SK-N-SH (cell line): ENCODE measurements around the gene MBD2. TPM values are rescaled to one million over a fixed set of nuclear protein-coding genes. Genes with fewer than 3 reads are reported as not detected.

Experiments used
- CTCF ChIA-PET: fragments of 300-600, 350-600 bp; formaldehyde crosslinking; extraction: SDS; loops from one replicate; lab custom pipeline; 2021; lab: Yijun Ruan, JAX
- POLR2A ChIA-PET: fragments of 350-600 bp; sonication (Branson Sonifier 250); formaldehyde crosslinking; extraction: SDS; loops from one replicate; lab custom pipeline; 2020; ENCODE audit warnings: antibody characterized with exemption, inconsistent platforms; lab: Yijun Ruan, JAX
- DNase-seq: peaks from one replicate; pipeline ENCODE4 v3.0.0; 2012
- H2AFZ ChIP-seq: fragments of 200-600 bp; sonication (generic); 2 replicates; pipeline ENCODE4 v1.8.1; 2016; ENCODE audit warnings: antibody characterized with exemption, mild to moderate bottlenecking, low read depth
- H3F3A ChIP-seq: fragments of 200-600 bp; sonication (generic); replicated peaks from 2 replicates; pipeline ENCODE3; 2016; ENCODE audit warnings: antibody characterized with exemption, mild to moderate bottlenecking; ENCODE audit not compliant: insufficient read depth
- H3K27ac ChIP-seq, 2 experiments: fragments of 200-500 bp in 1 of 2; fragments of 200-600 bp in 1 of 2; sonication (Bioruptor generic) in 1 of 2; sonication (generic), shearing (Covaris generic) in 1 of 2; 2 replicates each; pipeline versions ENCODE4 v1.5.1 to v1.6.1; 2014 to 2016; ENCODE audit warnings: low read depth in 2 of 2, inconsistent platforms in 1 of 2, low read length in 1 of 2, mild to moderate bottlenecking in 1 of 2, mixed read lengths in 1 of 2
- H3K27me3 ChIP-seq: fragments of 200-600 bp; sonication (generic), shearing (Covaris generic); 2 replicates; pipeline ENCODE4 v1.6.1; 2016; ENCODE audit warnings: mixed run types; ENCODE audit not compliant: insufficient read depth
- H3K36me3 ChIP-seq, 2 experiments: fragments of 200-500 bp in 1 of 2; fragments of 200-600 bp in 1 of 2; sonication (Bioruptor generic) in 1 of 2; sonication (generic) in 1 of 2; replicated peaks in 1 of 2; 2 replicates each; pipeline versions ENCODE3 to v1.5.1; 2014 to 2016; ENCODE audit warnings: low read length in 1 of 2, mild to moderate bottlenecking in 1 of 2; ENCODE audit not compliant: insufficient read depth in 2 of 2, control insufficient read depth in 1 of 2
- H3K4me1 ChIP-seq, 2 experiments: fragments of 200-500 bp in 1 of 2; fragments of 200-600 bp in 1 of 2; sonication (Bioruptor generic) in 1 of 2; sonication (generic), shearing (Covaris generic) in 1 of 2; 2 replicates each; pipeline versions ENCODE4 v1.5.1 to v1.6.1; 2014 to 2016; ENCODE audit warnings: low read depth in 1 of 2, low read length in 1 of 2, mixed run types in 1 of 2; ENCODE audit not compliant: insufficient read depth in 2 of 2, control insufficient read depth in 1 of 2
- H3K4me2 ChIP-seq: fragments of 200-600 bp; sonication (generic), shearing (Covaris generic); 2 replicates; pipeline ENCODE4 v1.6.1; 2017; ENCODE audit warnings: mixed run types
- H3K4me3 ChIP-seq, 2 experiments: fragments of 200-500 bp in 1 of 2; fragments of 200-600 bp in 1 of 2; sonication (Bioruptor generic) in 1 of 2; sonication (generic), shearing (Covaris generic) in 1 of 2; 2 replicates each; pipeline versions ENCODE4 v1.5.1 to v1.8.1; 2014 to 2016; ENCODE audit warnings: low read depth in 2 of 2, inconsistent platforms in 1 of 2, low read length in 1 of 2, mild to moderate bottlenecking in 1 of 2, mixed read lengths in 1 of 2, moderate library complexity in 1 of 2
- H3K79me2 ChIP-seq: fragments of 200-600 bp; sonication (generic); 2 replicates; pipeline ENCODE4 v1.8.1; 2017; ENCODE audit warnings: mild to moderate bottlenecking; ENCODE audit not compliant: insufficient read depth
- H3K9ac ChIP-seq: fragments of 200-600 bp; sonication (generic); 2 replicates; pipeline ENCODE4 v1.6.1; 2017; ENCODE audit warnings: mixed run types
- H3K9me2 ChIP-seq: fragments of 200-600 bp; sonication (generic); 2 replicates; pipeline ENCODE4 v1.6.1; 2017; ENCODE audit warnings: mixed run types
- H3K9me3 ChIP-seq: fragments of 200-600 bp; sonication (generic); 2 replicates; pipeline ENCODE4 v1.6.1; 2017; ENCODE audit warnings: mixed run types, mild to moderate bottlenecking, moderate library complexity
- H4K20me1 ChIP-seq: fragments of 200-600 bp; sonication (generic); 2 replicates; pipeline ENCODE4 v1.6.1; 2017; ENCODE audit warnings: mild to moderate bottlenecking, mixed run types; ENCODE audit not compliant: insufficient read depth
- CHD2 ChIP-seq: fragments of 150-350 bp; IDR thresholded peaks from 2 replicates; pipeline ENCODE4 v1.6.1; 2018; ENCODE audit warnings: low read length; ENCODE audit not compliant: partially characterized antibody
- EZH2phosphoT487 ChIP-seq: fragments of 200-600 bp; sonication (generic); IDR thresholded peaks from 2 replicates; pipeline ENCODE4 v1.6.1; 2017; ENCODE audit warnings: low read depth, mixed run types, mild to moderate bottlenecking, antibody characterized with exemption, moderate library complexity, borderline replicate concordance
- FOSL2 ChIP-seq: IDR thresholded peaks from 2 replicates; pipeline ENCODE4 v1.4.0; 2012; ENCODE audit warnings: low read depth, mild to moderate bottlenecking, moderate library complexity, borderline replicate concordance
- GABPA ChIP-seq: IDR thresholded peaks from 2 replicates; pipeline ENCODE4 v1.4.0; 2012; ENCODE audit warnings: low read depth, mild to moderate bottlenecking
- MAX ChIP-seq: IDR thresholded peaks from 2 replicates; pipeline ENCODE4 v1.4.0; 2012; ENCODE audit warnings: low read depth
- MEF2A ChIP-seq: IDR thresholded peaks from 2 replicates; pipeline ENCODE4 v1.4.0; 2012; ENCODE audit warnings: low read depth, borderline replicate concordance
- MXI1 ChIP-seq: IDR thresholded peaks from 2 replicates; pipeline ENCODE4 v1.6.1; 2012; ENCODE audit warnings: mild to moderate bottlenecking, low read depth, low read length, improper control_type of control experiment
- POLR2AphosphoS5 ChIP-seq: IDR thresholded peaks from 2 replicates; pipeline ENCODE4 v1.6.1; 2012; ENCODE audit warnings: low read depth, low read length
- RFX5 ChIP-seq: IDR thresholded peaks from 2 replicates; pipeline ENCODE4 v1.6.1; 2012; ENCODE audit warnings: mild to moderate bottlenecking, improper control_type of control experiment, low read length
- SIN3A ChIP-seq: IDR thresholded peaks from 2 replicates; pipeline ENCODE4 v1.6.1; 2012; ENCODE audit warnings: low read depth, mild to moderate bottlenecking, low read length, moderate library complexity, borderline replicate concordance
- TCF12 ChIP-seq: IDR thresholded peaks from 2 replicates; pipeline ENCODE4 v1.4.0; 2012
- TEAD4 ChIP-seq: IDR thresholded peaks from 2 replicates; pipeline ENCODE4 v1.4.0; 2012; ENCODE audit warnings: mild to moderate bottlenecking, borderline replicate concordance; ENCODE audit not compliant: insufficient read depth
- USF2 ChIP-seq: fragments of 150-350 bp; IDR thresholded peaks from 2 replicates; pipeline ENCODE4 v1.6.1; 2017; ENCODE audit warnings: antibody characterized with exemption, low read length, low read depth, borderline replicate concordance
- WGBS: methylation state at CpG from one replicate; pipeline ENCODE4 v1.1.6; 2017; ENCODE audit warnings: low lambda C conversion rate; 5-methylcytosine and 5-hydroxymethylcytosine counted together
- polyA plus RNA-seq, 3 experiments: library from polyadenylated mRNA; depleted of rRNA; stranded (reverse); fragments of >200 nt; gene quantifications; 2 replicates each; pipeline ENCODE4 v1.2.3, GENCODE V29; 2012
- TF ChIP-seq, protein P1 (sequence below): fragments of 150-350 bp; IDR thresholded peaks from 2 replicates; pipeline ENCODE4 v1.6.1; 2016; ENCODE audit warnings: mild to moderate bottlenecking, low read depth, low read length

MBD2 gene
- polyA plus RNA-seq, 1 of the 3 experiments (the other 2 are of a cell fraction) = 12.5 TPM

DNA sequence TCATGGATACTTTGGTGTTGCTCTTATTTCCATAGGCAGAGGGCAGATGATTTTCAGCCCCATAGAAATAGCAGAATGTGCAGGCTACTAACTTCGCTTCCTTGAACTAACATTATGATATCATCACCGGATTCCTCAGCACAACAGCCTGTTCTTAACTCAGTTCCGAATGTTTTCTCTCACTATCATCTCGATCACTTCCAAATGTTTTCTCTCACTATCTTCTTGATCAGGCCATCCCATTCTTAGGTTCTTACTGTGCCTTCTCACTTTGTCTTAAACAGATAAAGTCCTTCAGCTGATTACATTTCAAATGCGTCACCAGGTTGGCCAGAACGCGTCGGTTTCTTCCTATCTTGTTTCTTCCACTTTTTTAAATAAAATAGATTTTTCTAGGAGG lies 11.4 kb upstream of the MBD2 start (continued):
- TF ChIP-seq CHD2 (no peak), USF2 (no peak)
- TF ChIP-seq, all 33 proteins: peak for 0

DNA sequence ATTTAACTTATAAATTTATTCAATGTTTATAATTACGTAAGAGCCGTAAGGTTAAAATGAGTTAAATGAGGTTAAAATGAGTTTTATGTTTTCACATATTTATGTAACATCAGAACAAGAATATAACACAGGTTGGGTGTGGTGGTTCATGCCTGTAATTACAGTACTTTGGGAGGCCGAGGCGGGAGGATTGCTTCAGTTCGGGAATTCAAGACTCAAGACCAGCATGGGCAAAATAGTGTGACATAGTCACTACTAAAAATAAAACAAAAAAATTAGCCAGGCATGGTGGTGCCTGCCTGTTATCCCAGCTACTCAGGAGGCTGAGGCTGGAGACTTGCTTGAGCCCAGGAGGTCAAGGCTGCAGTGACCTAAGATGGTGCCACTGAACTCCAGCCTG lies 9.3 kb upstream of the MBD2 start:
- POLR2A ChIA-PET = no interaction called here
- Histone ChIP-seq H3K4me1 (no peaks in the 10 kb centered on the region), H2AFZ (no peak overlapping the region), H3K9me3 (no peaks in the 10 kb centered on the region), H3K9ac (no peak overlapping the region), H3K4me2 (no peak overlapping the region), H3K36me3 (no peaks in the 10 kb centered on the region), H3K27me3 (no peaks in the 10 kb centered on the region), H3K27ac (no peak overlapping the region), H3K4me3 (no peak overlapping the region), H4K20me1 (no peaks in the 10 kb centered on the region), H3F3A (no peaks in the 10 kb centered on the region), H3K9me2 (no peaks in the 10 kb centered on the region), H3K79me2 (no peaks in the 10 kb centered on the region)
- WGBS = 90% methylated on average over 5 of the region's 5 CpGs
- CTCF ChIA-PET = no interaction called here
- DNase-seq = no peak
- no peak for TF ChIP-seq POLR2AphosphoS5

- Histone ChIP-seq H3K36me3 (no peaks in the 10 kb centered on the region), H4K20me1 (no peaks in the 10 kb centered on the region), H3K27ac (no peak overlapping the region), H3K4me3 (no peak overlapping the region), H3K9ac (no peak overlapping the region), H3F3A (no peaks in the 10 kb centered on the region), H3K9me3 (no peaks in the 10 kb centered on the region), H3K27me3 (no peaks in the 10 kb centered on the region), H2AFZ (no peak overlapping the region), H3K4me1 (no peaks in the 10 kb centered on the region), H3K9me2 (no peaks in the 10 kb centered on the region), H3K79me2 (no peaks in the 10 kb centered on the region), H3K4me2 (no peak overlapping the region)
- DNase-seq = no peak
- TF ChIP-seq TCF12 = no peak
- no peak for TF ChIP-seq GABPA
- no peak for TF ChIP-seq SIN3A
- TF ChIP-seq CHD2 = no peak
- ChIA-PET CTCF (no interaction called here), POLR2A (no interaction called here)
- WGBS = 55% methylated on average over 3 of the region's 3 CpGs
These were observed 8.8 kb upstream of the MBD2 start for GRCh38 chr18:54233228-54233625.

DNA sequence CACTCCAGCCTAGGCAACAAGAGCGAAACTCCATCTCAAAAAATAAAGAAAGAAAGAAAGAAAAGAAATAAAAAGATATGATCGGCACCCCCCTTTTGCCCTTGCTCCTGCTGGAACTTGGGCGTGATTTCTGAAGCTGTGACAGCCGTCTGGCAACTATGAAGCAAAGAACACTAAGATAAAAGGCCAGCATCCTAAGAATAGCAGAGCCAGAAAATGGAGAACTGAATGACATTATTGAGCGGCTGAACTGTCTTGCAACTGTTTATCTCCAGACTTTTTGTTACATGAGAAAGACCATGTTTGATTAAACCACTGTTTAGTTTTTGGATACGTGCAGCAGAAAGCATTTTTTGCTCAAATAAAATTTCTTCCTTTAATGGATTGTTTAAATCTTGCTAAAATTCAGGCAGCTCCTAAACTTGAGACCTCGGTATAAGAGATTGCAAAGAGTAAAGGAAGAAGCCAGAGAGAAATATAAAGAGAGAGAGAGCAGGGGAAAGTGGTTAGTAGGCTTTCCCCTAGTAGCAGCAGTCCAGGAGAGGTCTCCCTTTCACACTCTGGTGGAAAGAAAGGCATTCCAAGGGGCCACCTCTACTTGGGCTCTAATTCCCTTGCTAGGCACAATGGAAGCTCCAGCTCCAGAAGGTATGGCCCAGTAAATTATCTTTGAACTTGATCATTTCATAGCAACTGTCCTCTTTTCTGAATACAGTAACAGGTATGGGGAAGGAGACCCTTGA lies 8.2 kb upstream of the MBD2 start:
- no peak overlapping the region for H3K4me2 ChIP-seq
- no peaks in the 10 kb centered on the region for H3F3A ChIP-seq
- ChIA-PET POLR2A (no interaction called here), CTCF (no interaction called here)
- no peak for TF ChIP-seq MAX
- TF ChIP-seq MEF2A = no peak
- TF ChIP-seq TEAD4 = no peak
- no peak for TF ChIP-seq GABPA
- TF ChIP-seq EZH2phosphoT487 = no peak
- TF ChIP-seq, protein P1, sequence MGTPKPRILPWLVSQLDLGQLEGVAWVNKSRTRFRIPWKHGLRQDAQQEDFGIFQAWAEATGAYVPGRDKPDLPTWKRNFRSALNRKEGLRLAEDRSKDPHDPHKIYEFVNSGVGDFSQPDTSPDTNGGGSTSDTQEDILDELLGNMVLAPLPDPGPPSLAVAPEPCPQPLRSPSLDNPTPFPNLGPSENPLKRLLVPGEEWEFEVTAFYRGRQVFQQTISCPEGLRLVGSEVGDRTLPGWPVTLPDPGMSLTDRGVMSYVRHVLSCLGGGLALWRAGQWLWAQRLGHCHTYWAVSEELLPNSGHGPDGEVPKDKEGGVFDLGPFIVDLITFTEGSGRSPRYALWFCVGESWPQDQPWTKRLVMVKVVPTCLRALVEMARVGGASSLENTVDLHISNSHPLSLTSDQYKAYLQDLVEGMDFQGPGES = no peak
- no peak for TF ChIP-seq TCF12
- no peak for TF ChIP-seq MXI1
- TF ChIP-seq RFX5 = no peak
- no peak for TF ChIP-seq FOSL2
- TF ChIP-seq SIN3A = no peak
- no peak for TF ChIP-seq POLR2AphosphoS5
- TF ChIP-seq CHD2 = no peak
- no peaks in the 10 kb centered on the region for H3K9me3 ChIP-seq
- no peak overlapping the region for H3K9ac ChIP-seq
- no peak for DNase-seq
- H3K36me3 ChIP-seq = no peaks in the 10 kb centered on the region
- no peaks in the 10 kb centered on the region for H3K9me2 ChIP-seq
- WGBS = 83% methylated on average over 7 of the region's 7 CpGs
- no peaks in the 10 kb centered on the region for H3K27me3 ChIP-seq
- H3K4me1 ChIP-seq = no peaks in the 10 kb centered on the region
- no peak overlapping the region for H3K27ac ChIP-seq
- no peak overlapping the region for H2AFZ ChIP-seq
- no peaks in the 10 kb centered on the region for H3K79me2 ChIP-seq
- no peaks in the 10 kb centered on the region for H4K20me1 ChIP-seq
- no peak overlapping the region for H3K4me3 ChIP-seq
